Uterus (tissue), 4 donors: ENCODE results near the gene SGCG. TPM values are rescaled to one million over a fixed set of nuclear protein-coding genes. Genes with fewer than 3 reads are reported as not detected.

Experiments used
- DNase-seq, 2 donors: peaks; one replicate each; pipeline ENCODE4 v3.0.0-alpha.2; 2019 to 2020
- H3K27ac ChIP-seq, 2 donors: fragments of 200-600 bp; sonication (generic); 1 replicate in 1 of 2; 2 replicates in 1 of 2; pipeline ENCODE4 v1.5.1; 2016 to 2018
- H3K27me3 ChIP-seq, 2 donors: fragments of 200-600 bp; sonication (generic); one replicate each; pipeline ENCODE4 v1.5.1; 2018 to 2019; ENCODE audit warnings: control low read depth in 1 of 2
- H3K36me3 ChIP-seq, 2 donors: fragments of 200-600 bp; sonication (generic); one replicate each; pipeline ENCODE4 v1.5.1; 2019; ENCODE audit warnings: control low read depth in 1 of 2
- H3K4me1 ChIP-seq, 2 donors: fragments of 200-600 bp; sonication (generic); one replicate each; pipeline ENCODE4 v1.5.1; 2018 to 2019; ENCODE audit warnings: control low read depth in 1 of 2
- H3K4me3 ChIP-seq, 2 donors: fragments of 200-600 bp; sonication (generic); 1 replicate in 1 of 2; 2 replicates in 1 of 2; pipeline ENCODE4 v1.5.1; 2018 to 2019; ENCODE audit warnings: mild to moderate bottlenecking in 1 of 2
- H3K9me3 ChIP-seq, 2 donors: fragments of 200-600 bp; sonication (generic); one replicate each; pipeline ENCODE4 v1.5.1; 2019; ENCODE audit warnings: control low read depth in 1 of 2
- CTCF ChIP-seq, 4 experiments: fragments of 200-600 bp in 2 of 4; fragments of 450-650 bp in 2 of 4; sonication (generic) in 2 of 4; IDR thresholded peaks; one replicate each; pipeline ENCODE4 v1.5.1; 2016 to 2019; ENCODE audit warnings: antibody characterized with exemption in 4 of 4, mild to moderate bottlenecking in 2 of 4, moderate library complexity in 1 of 4
- POLR2A ChIP-seq, 2 donors: fragments of 450-650 bp; IDR thresholded peaks; one replicate each; pipeline ENCODE4 v1.6.1; 2016; ENCODE audit warnings: antibody characterized with exemption in 2 of 2, mild to moderate bottlenecking in 1 of 2, moderate library complexity in 1 of 2
- intact Hi-C: fragments of 100-400 bp; cut with DNase I; formaldehyde crosslinking; loops from one replicate; pipeline ENCODE4 v1.15.1; 2023; ENCODE audit warnings: low total_unique reads
- total RNA-seq, 4 donors: library from RNA; depleted of rRNA in 3 of 4; stranded (reverse); fragments of >200 nt in 3 of 4; gene quantifications; one replicate each; pipeline versions ENCODE4 v1.1.0 to v1.2.4, GENCODE V29; 2014 to 2023
- donor health status: DM: yes; HTN: yes; CAD: no.

SGCG gene
- total RNA-seq, 4 donors from 2014 or later, result 0.88 to 2.8 TPM; not detected in 2

- Histone ChIP-seq H3K36me3 (no peaks in the 10 kb centered on the region), H3K9me3 (no peaks in the 10 kb centered on the region), H3K27me3 (no peaks in the 10 kb centered on the region), H3K4me3 (no peak overlapping the region), H3K4me1 (no peaks in the 10 kb centered on the region), H3K27ac (no peak overlapping the region)
- TF ChIP-seq CTCF (IDR thresholded peaks at IDR 0.05) (no peak), POLR2A (IDR thresholded peaks at IDR 0.05) (no peak)
- intact Hi-C loops, result no loop called here
- DNase-seq, result no peak
These were observed 173.7 kb downstream of the SGCG start for GRCh38 chr13:23354520-23354919.

GRCh38 chr13:23356368-23356767, 175.6 kb downstream of the SGCG start:
- Histone ChIP-seq H3K36me3 (no peaks in the 10 kb centered on the region), H3K4me1 (no peaks in the 10 kb centered on the region), H3K9me3 (no peaks in the 10 kb centered on the region), H3K27me3 (no peaks in the 10 kb centered on the region), H3K27ac (no peak overlapping the region), H3K4me3 (no peak overlapping the region)
- no peak for DNase-seq
- TF ChIP-seq CTCF (IDR thresholded peaks at IDR 0.05) (no peak), POLR2A (IDR thresholded peaks at IDR 0.05) (no peak)
- intact Hi-C loops, result no loop called here

GRCh38 chr13:23357349-23357748, 176.6 kb downstream of the SGCG start:
- Histone ChIP-seq H3K27me3 (no peaks in the 10 kb centered on the region), H3K36me3 (no peaks in the 10 kb centered on the region), H3K27ac (no peak overlapping the region), H3K4me3 (no peak overlapping the region), H3K4me1 (no peaks in the 10 kb centered on the region), H3K9me3 (no peaks in the 10 kb centered on the region)
- intact Hi-C loops, result no loop called here
- TF ChIP-seq CTCF (IDR thresholded peaks at IDR 0.05) (no peak), POLR2A (IDR thresholded peaks at IDR 0.05) (no peak)
- DNase-seq, result no peak

- DNase-seq, result no peak
- H3K4me3 ChIP-seq, result no peak overlapping the region
- H3K4me1 ChIP-seq, result no peaks in the 10 kb centered on the region
- no peaks in the 10 kb centered on the region for H3K36me3 ChIP-seq
- H3K27ac ChIP-seq, result no peak overlapping the region
- TF ChIP-seq POLR2A (IDR thresholded peaks at IDR 0.05), result no peak
- TF ChIP-seq CTCF (IDR thresholded peaks at IDR 0.05), result no peak
- intact Hi-C loops, result no loop called here
- H3K27me3 ChIP-seq, result no peaks in the 10 kb centered on the region
- no peaks in the 10 kb centered on the region for H3K9me3 ChIP-seq
These were observed 179.1 kb downstream of the SGCG start for GRCh38 chr13:23359882-23360281.

GRCh38 chr13:23365652-23366051, 184.9 kb downstream of the SGCG start:
- Histone ChIP-seq H3K36me3 (no peaks in the 10 kb centered on the region), H3K27ac (no peak overlapping the region), H3K9me3 (no peaks in the 10 kb centered on the region), H3K4me1 (no peaks in the 10 kb centered on the region), H3K27me3 (no peaks in the 10 kb centered on the region), H3K4me3 (no peak overlapping the region)
- intact Hi-C loops, result no loop called here
- TF ChIP-seq POLR2A (IDR thresholded peaks at IDR 0.05) (no peak), CTCF (IDR thresholded peaks at IDR 0.05) (no peak)
- no peak for DNase-seq
